Measurements from ENCODE around the gene TUFT1. TPM values are rescaled to one million over a fixed set of nuclear protein-coding genes. Genes with fewer than 3 reads are reported as not detected.

Gene TUFT1
- total and polyA plus RNA-seq, 10 of the 15 experiments (the other 5 are each of a cell fraction or from before 2014, with no cell fraction given): 0.08 to 4.3 (median 3.2) TPM

DNA sequence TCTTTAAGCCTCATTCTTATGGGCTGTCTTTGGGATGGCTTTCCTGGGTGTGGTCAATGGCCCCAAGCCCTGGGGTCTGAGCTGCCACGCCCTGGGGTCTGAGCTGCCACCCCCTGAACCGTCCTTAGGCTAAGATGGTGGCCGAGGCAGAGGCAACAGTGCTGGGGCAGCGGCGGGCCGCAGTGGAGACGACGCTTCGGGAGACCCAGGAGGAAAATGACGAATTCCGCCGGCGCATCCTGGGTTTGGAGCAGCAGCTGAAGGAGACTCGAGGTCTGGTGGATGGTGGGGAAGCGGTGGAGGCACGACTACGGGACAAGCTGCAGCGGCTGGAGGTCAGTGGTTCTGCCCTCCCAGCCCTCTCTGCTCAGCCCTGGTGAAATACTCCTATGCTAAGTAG lies 10.3 kb upstream of the TUFT1 start:
- H2AFZ ChIP-seq (ENCODE audit: control insufficient read depth, low read depth, low read length): no peak overlapping the region
- FAIRE-seq (no peak), DNase-seq (ENCODE audit: low read depth, low spot score) (no peak), ATAC-seq (no peak)
- H3K4me3 ChIP-seq: no peak overlapping the region
- no peaks in the 10 kb centered on the region for H3K36me3 ChIP-seq (ENCODE audit: control insufficient read depth in 2 of 2, insufficient read depth in 2 of 2, low read length in 1 of 2)
- 76% methylated on average over 18 of the region's 18 CpGs for WGBS (ENCODE audit: insufficient coverage, insufficient replicate concordance, low lambda C conversion rate, missing lambda C conversion rate)
- BruUV-seq (replicated peaks): no TSS peak
- RAD21 ChIA-PET (ENCODE audit: unreplicated experiment): no interaction called here
- POLR2A ChIA-PET: no interaction called here
- H3K9ac ChIP-seq (ENCODE audit: control insufficient read depth, insufficient read depth, low read length): no peak overlapping the region
- no peak for TF ChIP-seq CHD2 (IDR thresholded peaks at IDR 0.05; ENCODE audit: borderline replicate concordance, low read depth, low read length)
- TF ChIP-seq BRCA1 (IDR thresholded peaks at IDR 0.05; ENCODE audit: low read depth, low read length): no peak
- no peak for TF ChIP-seq ASH2L (IDR thresholded peaks at IDR 0.05; ENCODE audit: borderline replicate concordance, low read depth)
- TF ChIP-seq ZZZ3 (IDR thresholded peaks at IDR 0.05; ENCODE audit: control insufficient read depth, insufficient read length, low read depth): no peak
- TF ChIP-seq KLF5 (IDR thresholded peaks at IDR 0.05; ENCODE audit: partially characterized antibody): no peak
- no peak for TF ChIP-seq TCF3 (IDR thresholded peaks at IDR 0.05; ENCODE audit: borderline replicate concordance, insufficient read depth, low read depth, low read length)
- TF ChIP-seq, protein P1, sequence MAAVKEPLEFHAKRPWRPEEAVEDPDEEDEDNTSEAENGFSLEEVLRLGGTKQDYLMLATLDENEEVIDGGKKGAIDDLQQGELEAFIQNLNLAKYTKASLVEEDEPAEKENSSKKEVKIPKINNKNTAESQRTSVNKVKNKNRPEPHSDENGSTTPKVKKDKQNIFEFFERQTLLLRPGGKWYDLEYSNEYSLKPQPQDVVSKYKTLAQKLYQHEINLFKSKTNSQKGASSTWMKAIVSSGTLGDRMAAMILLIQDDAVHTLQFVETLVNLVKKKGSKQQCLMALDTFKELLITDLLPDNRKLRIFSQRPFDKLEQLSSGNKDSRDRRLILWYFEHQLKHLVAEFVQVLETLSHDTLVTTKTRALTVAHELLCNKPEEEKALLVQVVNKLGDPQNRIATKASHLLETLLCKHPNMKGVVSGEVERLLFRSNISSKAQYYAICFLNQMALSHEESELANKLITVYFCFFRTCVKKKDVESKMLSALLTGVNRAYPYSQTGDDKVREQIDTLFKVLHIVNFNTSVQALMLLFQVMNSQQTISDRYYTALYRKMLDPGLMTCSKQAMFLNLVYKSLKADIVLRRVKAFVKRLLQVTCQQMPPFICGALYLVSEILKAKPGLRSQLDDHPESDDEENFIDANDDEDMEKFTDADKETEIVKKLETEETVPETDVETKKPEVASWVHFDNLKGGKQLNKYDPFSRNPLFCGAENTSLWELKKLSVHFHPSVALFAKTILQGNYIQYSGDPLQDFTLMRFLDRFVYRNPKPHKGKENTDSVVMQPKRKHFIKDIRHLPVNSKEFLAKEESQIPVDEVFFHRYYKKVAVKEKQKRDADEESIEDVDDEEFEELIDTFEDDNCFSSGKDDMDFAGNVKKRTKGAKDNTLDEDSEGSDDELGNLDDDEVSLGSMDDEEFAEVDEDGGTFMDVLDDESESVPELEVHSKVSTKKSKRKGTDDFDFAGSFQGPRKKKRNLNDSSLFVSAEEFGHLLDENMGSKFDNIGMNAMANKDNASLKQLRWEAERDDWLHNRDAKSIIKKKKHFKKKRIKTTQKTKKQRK (IDR thresholded peaks at IDR 0.05; ENCODE audit: low read depth, low read length): no peak
- no peak for TF ChIP-seq NFXL1 (IDR thresholded peaks at IDR 0.05; ENCODE audit: borderline replicate concordance)
- TF ChIP-seq SREBF1 (IDR thresholded peaks at IDR 0.05; ENCODE audit: low read length): no peak
- TF ChIP-seq, protein P2, sequence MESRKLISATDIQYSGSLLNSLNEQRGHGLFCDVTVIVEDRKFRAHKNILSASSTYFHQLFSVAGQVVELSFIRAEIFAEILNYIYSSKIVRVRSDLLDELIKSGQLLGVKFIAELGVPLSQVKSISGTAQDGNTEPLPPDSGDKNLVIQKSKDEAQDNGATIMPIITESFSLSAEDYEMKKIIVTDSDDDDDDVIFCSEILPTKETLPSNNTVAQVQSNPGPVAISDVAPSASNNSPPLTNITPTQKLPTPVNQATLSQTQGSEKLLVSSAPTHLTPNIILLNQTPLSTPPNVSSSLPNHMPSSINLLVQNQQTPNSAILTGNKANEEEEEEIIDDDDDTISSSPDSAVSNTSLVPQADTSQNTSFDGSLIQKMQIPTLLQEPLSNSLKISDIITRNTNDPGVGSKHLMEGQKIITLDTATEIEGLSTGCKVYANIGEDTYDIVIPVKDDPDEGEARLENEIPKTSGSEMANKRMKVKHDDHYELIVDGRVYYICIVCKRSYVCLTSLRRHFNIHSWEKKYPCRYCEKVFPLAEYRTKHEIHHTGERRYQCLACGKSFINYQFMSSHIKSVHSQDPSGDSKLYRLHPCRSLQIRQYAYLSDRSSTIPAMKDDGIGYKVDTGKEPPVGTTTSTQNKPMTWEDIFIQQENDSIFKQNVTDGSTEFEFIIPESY (IDR thresholded peaks at IDR 0.05): no peak
- TF ChIP-seq, protein P3, sequence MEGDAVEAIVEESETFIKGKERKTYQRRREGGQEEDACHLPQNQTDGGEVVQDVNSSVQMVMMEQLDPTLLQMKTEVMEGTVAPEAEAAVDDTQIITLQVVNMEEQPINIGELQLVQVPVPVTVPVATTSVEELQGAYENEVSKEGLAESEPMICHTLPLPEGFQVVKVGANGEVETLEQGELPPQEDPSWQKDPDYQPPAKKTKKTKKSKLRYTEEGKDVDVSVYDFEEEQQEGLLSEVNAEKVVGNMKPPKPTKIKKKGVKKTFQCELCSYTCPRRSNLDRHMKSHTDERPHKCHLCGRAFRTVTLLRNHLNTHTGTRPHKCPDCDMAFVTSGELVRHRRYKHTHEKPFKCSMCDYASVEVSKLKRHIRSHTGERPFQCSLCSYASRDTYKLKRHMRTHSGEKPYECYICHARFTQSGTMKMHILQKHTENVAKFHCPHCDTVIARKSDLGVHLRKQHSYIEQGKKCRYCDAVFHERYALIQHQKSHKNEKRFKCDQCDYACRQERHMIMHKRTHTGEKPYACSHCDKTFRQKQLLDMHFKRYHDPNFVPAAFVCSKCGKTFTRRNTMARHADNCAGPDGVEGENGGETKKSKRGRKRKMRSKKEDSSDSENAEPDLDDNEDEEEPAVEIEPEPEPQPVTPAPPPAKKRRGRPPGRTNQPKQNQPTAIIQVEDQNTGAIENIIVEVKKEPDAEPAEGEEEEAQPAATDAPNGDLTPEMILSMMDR (IDR thresholded peaks at IDR 0.05 in 2 of 3, conservative IDR thresholded peaks at IDR 0.05 in 1 of 3; ENCODE audit: control insufficient read depth in 2 of 3, extremely low read depth in 1 of 3, insufficient read depth in 1 of 3, low read depth in 3 of 3, low read length in 3 of 3): no peak
- TF ChIP-seq ZNF384 (IDR thresholded peaks at IDR 0.05; ENCODE audit: borderline replicate concordance, low read depth, low read length): no peak
- no peak for TF ChIP-seq MAX (IDR thresholded peaks at IDR 0.05; ENCODE audit: low read depth, low read length)
- no peak for TF ChIP-seq CREB1 (IDR thresholded peaks at IDR 0.05; ENCODE audit: low read depth)
- no peak for TF ChIP-seq HDAC2 (IDR thresholded peaks at IDR 0.05)
- CTCF ChIA-PET: interaction anchor here (1.4 kb wide), 1 partner anchor 10 kb away, joined by 4 read pairs; no protein-coding TSS in a partner anchor
- no peaks in the 10 kb centered on the region for H3K4me1 ChIP-seq (ENCODE audit: control insufficient read depth, insufficient read depth, low read length)
- H3K27me3 ChIP-seq (replicated peaks in 1 of 2; ENCODE audit: control insufficient read depth in 2 of 2, insufficient read depth in 2 of 2, low read length in 1 of 2): no peaks in the 10 kb centered on the region
- in situ Hi-C loops (cut with MboI): no loop called here
- intact Hi-C loops (cut with micrococcal nuclease; ENCODE audit: unreplicated experiment): no loop called here
- SMC1A ChIA-PET (ENCODE audit: uncharacterized antibody, unreplicated experiment): no interaction called here
- no peaks in the 10 kb centered on the region for H3K79me2 ChIP-seq (ENCODE audit: control insufficient read depth, insufficient read depth, low read length)
- no peak overlapping the region for H3K27ac ChIP-seq (ENCODE audit: control insufficient read depth, insufficient read depth)
- no peaks in the 10 kb centered on the region for H3K9me3 ChIP-seq (replicated peaks; ENCODE audit: control insufficient read depth, insufficient read depth, low read length)
- no peaks in the 10 kb centered on the region for H4K20me1 ChIP-seq (ENCODE audit: control insufficient read depth, insufficient read depth)
- H3K4me2 ChIP-seq (ENCODE audit: control insufficient read depth, insufficient read depth): no peak overlapping the region

Measured in GM12878 (cell line).